Coronary artery (tissue), 2 donors: Measurements from ENCODE around the gene ETV3.
"Not testable (repeated sequence)": the region's sequence is repeated elsewhere in the genome, so short reads cannot be mapped to it uniquely, and the experiment has no call there.

ENCODE experiments used
- DNase-seq: peaks from one replicate; pipeline ENCODE4 v3.0.0-alpha.2; 2017; ENCODE audit warnings: low spot score
- H3K27ac ChIP-seq, 2 donors: fragments of 200-600 bp; sonication (generic); one replicate each; pipeline ENCODE4 v1.5.1; 2016 to 2019
- H3K4me3 ChIP-seq: fragments of 200-600 bp; sonication (generic); 2 replicates; pipeline ENCODE4 v1.5.1; 2016; ENCODE audit warnings: mild to moderate bottlenecking, moderate library complexity
- CTCF ChIP-seq: fragments of 200-600 bp; sonication (generic); IDR thresholded peaks from one replicate; pipeline ENCODE4 v1.5.1; 2019; ENCODE audit warnings: antibody characterized with exemption

The ETV3 gene

GRCh38 chr1:157177733-157178394 is 39.7 kb upstream of the ETV3 start:
- no peak for TF ChIP-seq CTCF
- DNase-seq = no peak
- H3K27ac ChIP-seq = no peak overlapping the region
- no peak overlapping the region for H3K4me3 ChIP-seq

- no peak overlapping the region for H3K27ac ChIP-seq
- DNase-seq = no peak
- H3K4me3 ChIP-seq = no peak overlapping the region
- no peak for TF ChIP-seq CTCF
Observed at GRCh38 chr1:157176591-157177121, 38.5 kb upstream of the ETV3 start.

GRCh38 chr1:157176016-157176415 is 37.8 kb upstream of the ETV3 start:
- no peak for TF ChIP-seq CTCF
- no peak for DNase-seq
- Histone ChIP-seq H3K27ac (no peak overlapping the region), H3K4me3 (no peak overlapping the region)

GRCh38 chr1:157173900-157174410 is 35.8 kb upstream of the ETV3 start:
- Histone ChIP-seq H3K27ac (no peak overlapping the region), H3K4me3 (no peak overlapping the region)
- no peak for TF ChIP-seq CTCF
- DNase-seq = no peak

GRCh38 chr1:157173241-157173640 is 35.0 kb upstream of the ETV3 start:
- not testable (repeated sequence) for H3K4me3 ChIP-seq, H3K27ac ChIP-seq, DNase-seq

GRCh38 chr1:157172591-157172990 is 34.4 kb upstream of the ETV3 start:
- H3K4me3 ChIP-seq, H3K27ac ChIP-seq, DNase-seq: not testable (repeated sequence)

GRCh38 chr1:157171903-157172503 is 33.8 kb upstream of the ETV3 start:
- H3K27ac ChIP-seq, DNase-seq: not testable (repeated sequence)

GRCh38 chr1:157170677-157171515 is 32.7 kb upstream of the ETV3 start:
- no peak for DNase-seq
- H3K4me3 ChIP-seq = no peak overlapping the region
- no peak overlapping the region for H3K27ac ChIP-seq
- TF ChIP-seq CTCF = no peak

More at GRCh38 chr1:157171903-157172503, 33.8 kb upstream of the ETV3 start:
- not testable (repeated sequence) for H3K4me3 ChIP-seq
